ENCODE measurements around the gene LNX2. TPM values are rescaled to one million over a fixed set of nuclear protein-coding genes. Genes with fewer than 3 reads are reported as not detected.

LNX2 gene
- total and polyA plus RNA-seq, 2 of the 4 experiments (the other 2 are of a cell fraction): 3.1 to 7.2 TPM

GRCh38 chr13:27497563-27498230 is 122.6 kb downstream of the LNX2 start:
- no peak overlapping the region for H3K27ac ChIP-seq (ENCODE audit: insufficient read depth, low read length)
- no peak overlapping the region for H2BK120ac ChIP-seq (ENCODE audit: low read depth, low read length)
- H2AK5ac ChIP-seq (ENCODE audit: low read depth, low read length): no peak overlapping the region
- no peak overlapping the region for H3K4me2 ChIP-seq (ENCODE audit: low read depth, low read length)
- 67% methylated on average over 2 of the region's 11 CpGs; no CpG with 5 or more reads in 1 of the 2 experiments for WGBS, 2 experiments (ENCODE audit: extremely low coverage in 2 of 2, insufficient read length in 1 of 2)
- H3K4ac ChIP-seq (ENCODE audit: low read depth, low read length): no peak overlapping the region
- no peak overlapping the region for H2BK15ac ChIP-seq (ENCODE audit: low read depth, low read length)
- ChIA-PET CTCF (no interaction called here), POLR2A (ENCODE audit: unreplicated experiment) (no interaction called here)
- DNase-seq (no peak), ATAC-seq (ENCODE audit: low read depth) (no peak)
- H3K4me3 ChIP-seq (ENCODE audit: insufficient read depth, low read depth, low read length): no peak overlapping the region
- H4K20me1 ChIP-seq (ENCODE audit: insufficient read depth, low read length): no peaks in the 10 kb centered on the region
- no peak overlapping the region for H4K91ac ChIP-seq (ENCODE audit: insufficient read depth, low read depth, low read length)
- no peak overlapping the region for H3K56ac ChIP-seq (ENCODE audit: extremely low read depth, insufficient read depth, low read length)
- no peak overlapping the region for H2AK9ac ChIP-seq (replicated peaks; ENCODE audit: low read depth, low read length, poor library complexity)
- peaks cover 10% of the 10 kb centered on the region for H3K27me3 ChIP-seq (ENCODE audit: control insufficient read depth, insufficient read depth, low read length)
- H4K8ac ChIP-seq (ENCODE audit: low read depth in 2 of 2, low read length in 2 of 2): no peak overlapping the region
- H2BK20ac ChIP-seq (ENCODE audit: low read depth, low read length): no peak overlapping the region
- in situ Hi-C loops (cut with MboI; ENCODE audit: low sequenced_read_pairs) (no loop called here), dilution Hi-C loops (cut with HindIII; ENCODE audit: low sequenced_read_pairs, unreplicated experiment) (no loop called here), intact Hi-C loops (cut with micrococcal nuclease) (no loop called here)
- H3K18ac ChIP-seq (ENCODE audit: low read depth, low read length): no peak overlapping the region
- no peak overlapping the region for H3K14ac ChIP-seq (replicated peaks; ENCODE audit: low read depth, low read length)
- H2BK5ac ChIP-seq (ENCODE audit: low read depth, low read length, poor library complexity, severe bottlenecking): no peak overlapping the region
- no peak overlapping the region for H3K23ac ChIP-seq (ENCODE audit: low read depth, low read length)
- no peaks in the 10 kb centered on the region for H3K9me1 ChIP-seq (ENCODE audit: insufficient read depth, low read length)
- no peaks in the 10 kb centered on the region for H3K36me3 ChIP-seq (ENCODE audit: control insufficient read depth, insufficient read depth, low read length)
- no peaks in the 10 kb centered on the region for H3K4me1 ChIP-seq (ENCODE audit: control insufficient read depth, insufficient read depth, low read length)
- no peak overlapping the region for H3K9ac ChIP-seq (ENCODE audit: low read depth, low read length)
- TF ChIP-seq ELK1 (IDR thresholded peaks at IDR 0.05; ENCODE audit: borderline replicate concordance, low read depth, low read length): no peak
- no peak for TF ChIP-seq BHLHE40 (IDR thresholded peaks at IDR 0.05; ENCODE audit: low read depth, low read length)
- TF ChIP-seq RCOR1 (IDR thresholded peaks at IDR 0.05; ENCODE audit: insufficient replicate concordance, low read length): no peak
- TF ChIP-seq USF2 (IDR thresholded peaks at IDR 0.05; ENCODE audit: low read depth, low read length): no peak
- TF ChIP-seq MAZ (IDR thresholded peaks at IDR 0.05; ENCODE audit: borderline replicate concordance, low read depth, low read length): no peak
- TF ChIP-seq SMC3 (IDR thresholded peaks at IDR 0.05; ENCODE audit: low read depth, low read length): no peak
- no peak for TF ChIP-seq RFX5 (IDR thresholded peaks at IDR 0.05; ENCODE audit: low read depth, low read length)
- no peak for TF ChIP-seq CHD1 (IDR thresholded peaks at IDR 0.05; ENCODE audit: low read depth, low read length)
- no peak for TF ChIP-seq CEBPB (IDR thresholded peaks at IDR 0.05; ENCODE audit: low read depth, low read length)
- no peak for TF ChIP-seq CTCF (conservative IDR thresholded peaks at IDR 0.05; ENCODE audit: low read depth, low read length)
- TF ChIP-seq RAD21 (IDR thresholded peaks at IDR 0.05; ENCODE audit: low read length): no peak
- TF ChIP-seq MAFK (IDR thresholded peaks at IDR 0.05; ENCODE audit: low read depth, low read length): no peak
- H3K79me1 ChIP-seq (ENCODE audit: low read depth in 1 of 2, low read length in 2 of 2): no peaks in the 10 kb centered on the region
- H2AFZ ChIP-seq (replicated peaks; ENCODE audit: low read length, poor library complexity): no peak overlapping the region
- no peak overlapping the region for H4K5ac ChIP-seq (ENCODE audit: low read depth, low read length)
- no TSS peak for BruUV-seq (replicated peaks)
- no peaks in the 10 kb centered on the region for H3K9me3 ChIP-seq (ENCODE audit: control insufficient read depth, insufficient read depth, low read length)
